Activated CD4-positive, alpha-beta memory T cell treated with anti-CD3 and anti-CD28 coated beads for 36 hours (primary cell): ENCODE results near the gene ALDH3B2. TPM values are rescaled to one million over a fixed set of nuclear protein-coding genes. Genes with fewer than 3 reads are reported as not detected.

Source experiments
- CTCF ChIA-PET: fragments of 350-600 bp; sonication (Branson Sonifier 250); formaldehyde crosslinking; loops from one replicate; lab custom pipeline; 2021; ENCODE audit warnings: antibody characterized with exemption, inconsistent platforms; lab: Charles Lee
- POLR2A ChIA-PET: fragments of 350-600 bp; sonication (Branson Sonifier 250); formaldehyde crosslinking; loops from one replicate; lab custom pipeline; 2021; ENCODE audit warnings: antibody characterized with exemption; lab: Charles Lee
- DNase-seq: peaks from one replicate; pipeline ENCODE4 v3.0.0-alpha.2; 2020
- H3K27ac Mint-ChIP-seq: one replicate; pipeline ENCODE4 v1.8.0; 2021; ENCODE audit warnings: mixed read lengths
- H3K27me3 Mint-ChIP-seq: one replicate; pipeline ENCODE4 v1.8.0; 2021; ENCODE audit warnings: mixed read lengths
- H3K36me3 Mint-ChIP-seq: one replicate; pipeline ENCODE4 v1.8.0; 2021; ENCODE audit warnings: mixed read lengths
- H3K4me1 Mint-ChIP-seq: one replicate; pipeline ENCODE4 v1.8.0; 2021; ENCODE audit warnings: low read depth, mixed read lengths
- H3K4me3 Mint-ChIP-seq: one replicate; pipeline ENCODE4 v1.8.0; 2021; ENCODE audit warnings: mild to moderate bottlenecking, mixed read lengths
- H3K9me3 Mint-ChIP-seq: one replicate; pipeline ENCODE4 v1.8.0; 2021; ENCODE audit warnings: mixed read lengths
- intact Hi-C: fragments of 100-400 bp; cut with micrococcal nuclease; formaldehyde crosslinking; loops from one replicate; pipeline ENCODE4 v1.15.1; 2023
- total RNA-seq, 2 experiments: library from RNA; stranded (reverse); gene quantifications; one replicate each; pipeline ENCODE4 v1.2.3, GENCODE V29; 2021

Gene ALDH3B2
- total RNA-seq, 2 experiments from 2014 or later, result not detected

GRCh38 chr11:67656278-67656922 lies 18.0 kb downstream of the ALDH3B2 start:
- intact Hi-C loops, result loop anchor here (5.0 kb wide), 1 partner anchor 74 kb away; the partner anchor contains the start of gene GSTP1
- POLR2A ChIA-PET, result interaction anchor here (1.5 kb wide), 1 partner anchor 26 kb away, joined by 8 read pairs; the partner anchor contains the start of gene NUDT8
- CTCF ChIA-PET, result interaction anchor here (0.6 to 5.8 kb wide), 3 partner anchors 10 to 833 kb away, joined by 3 to 90 read pairs (median 6); partner anchors contain the start of gene NUDT8

GRCh38 chr11:67654225-67654624 lies 20.2 kb downstream of the ALDH3B2 start:
- ChIA-PET POLR2A (no interaction called here), CTCF (interaction anchor here (1.0 kb wide), 1 partner anchor 302 kb away, joined by 3 read pairs; no protein-coding TSS in a partner anchor)
- no peak overlapping the region for H3K4me3 Mint-ChIP-seq
- peaks cover 27% of the 10 kb centered on the region for H3K4me1 Mint-ChIP-seq
- H3K36me3 Mint-ChIP-seq, result peaks cover 2% of the 10 kb centered on the region
- no peak overlapping the region for H3K27ac Mint-ChIP-seq
- intact Hi-C loops, result no loop called here
- H3K27me3 Mint-ChIP-seq, result no peaks in the 10 kb centered on the region
- H3K9me3 Mint-ChIP-seq, result peaks cover 5% of the 10 kb centered on the region
- no peak for DNase-seq

More at GRCh38 chr11:67656278-67656922, 18.0 kb downstream of the ALDH3B2 start:
- DNase-seq, result no peak
- H3K4me3 Mint-ChIP-seq, result no peak overlapping the region
- no peak overlapping the region for H3K27ac Mint-ChIP-seq
- H3K36me3 Mint-ChIP-seq, result peaks cover 2% of the 10 kb centered on the region
- H3K27me3 Mint-ChIP-seq, result no peaks in the 10 kb centered on the region
- H3K4me1 Mint-ChIP-seq, result peaks cover 14% of the 10 kb centered on the region
- H3K9me3 Mint-ChIP-seq, result peaks cover 5% of the 10 kb centered on the region

DNA sequence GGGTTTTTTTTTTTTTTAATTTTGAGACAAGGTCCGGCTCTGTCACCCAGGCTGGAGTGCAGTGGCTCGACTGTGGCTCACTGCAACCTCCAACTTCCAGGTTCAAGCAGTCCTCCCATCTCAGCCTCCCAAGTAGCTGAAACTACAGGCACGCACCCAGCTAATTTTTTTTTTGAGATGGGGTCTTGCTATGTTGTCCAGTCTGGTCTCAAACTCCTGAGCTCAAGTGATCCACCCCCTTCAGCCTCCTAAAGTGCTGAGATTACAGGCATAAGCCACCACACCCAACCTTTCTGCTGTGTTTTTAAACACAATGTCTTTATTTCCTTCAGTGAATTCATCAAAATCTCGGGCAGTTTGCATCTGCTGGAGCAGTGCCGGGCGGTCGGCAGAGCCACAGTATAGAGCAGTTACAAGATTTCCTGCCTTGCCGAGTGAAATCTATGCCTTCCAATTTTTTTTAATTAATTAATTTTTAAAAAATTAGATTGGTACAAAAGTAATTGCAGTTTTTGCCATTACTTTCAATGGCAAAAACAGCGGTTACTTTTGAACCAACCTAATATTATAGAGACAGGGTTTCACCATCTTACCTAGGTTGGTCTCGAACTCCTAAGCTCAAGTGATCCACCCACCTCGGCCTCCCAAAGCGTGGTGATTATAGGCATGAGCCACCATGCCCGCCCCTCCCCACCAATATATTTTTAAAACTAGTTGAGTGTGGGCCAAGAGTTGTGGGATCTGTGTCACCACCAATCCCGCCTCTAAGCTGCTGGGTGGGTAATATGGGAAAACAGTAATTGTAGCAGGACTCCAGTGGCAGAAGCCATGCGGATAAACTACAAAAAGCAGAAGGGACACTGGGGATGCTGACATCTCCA lies 21.2 kb downstream of the ALDH3B2 start:
- H3K4me3 Mint-ChIP-seq, result no peak overlapping the region
- DNase-seq, result no peak
- ChIA-PET POLR2A (no interaction called here), CTCF (no interaction called here)
- no peak overlapping the region for H3K27ac Mint-ChIP-seq
- intact Hi-C loops, result no loop called here
- H3K9me3 Mint-ChIP-seq, result peaks cover 5% of the 10 kb centered on the region
- H3K4me1 Mint-ChIP-seq, result peaks cover 27% of the 10 kb centered on the region
- H3K27me3 Mint-ChIP-seq, result no peaks in the 10 kb centered on the region
- peaks cover 2% of the 10 kb centered on the region for H3K36me3 Mint-ChIP-seq

DNA sequence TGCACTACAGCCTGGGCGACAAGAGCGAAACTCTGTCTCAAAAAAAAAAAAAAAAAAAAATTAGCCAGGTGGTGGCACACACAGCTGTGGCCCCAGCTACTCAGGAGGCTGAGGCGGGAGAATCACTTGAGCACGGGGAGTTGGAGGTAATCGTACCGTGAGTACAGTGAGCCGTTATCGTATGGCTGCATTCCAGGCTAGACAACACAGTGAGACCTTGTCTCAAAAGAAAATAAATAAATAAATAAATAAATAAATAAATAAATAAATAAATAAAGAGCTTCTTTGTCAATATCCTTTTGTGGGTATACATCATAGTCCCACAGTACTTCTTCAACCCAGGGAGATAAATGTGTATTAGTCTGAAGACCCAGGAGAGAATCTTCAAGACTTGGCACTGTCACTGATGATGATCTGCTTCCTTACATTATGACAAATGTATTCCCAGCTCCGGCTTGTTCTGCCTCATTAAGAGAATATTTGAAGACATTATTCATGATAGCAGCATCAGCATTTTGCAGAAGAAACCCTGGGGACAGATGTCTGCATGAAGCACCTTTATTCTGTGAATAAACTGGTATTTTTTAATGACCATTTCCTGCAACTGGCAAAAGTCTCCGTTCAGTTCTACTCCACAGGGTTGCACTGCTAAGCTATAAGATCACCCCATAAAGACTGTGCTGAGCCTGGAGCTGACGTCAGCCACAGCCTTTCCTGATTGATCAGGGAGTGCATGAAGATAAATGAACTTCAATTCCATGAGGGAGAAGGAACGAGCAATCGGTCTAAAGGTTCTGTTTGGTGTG lies 22.2 kb downstream of the ALDH3B2 start:
- no peaks in the 10 kb centered on the region for H3K27me3 Mint-ChIP-seq
- no peak overlapping the region for H3K4me3 Mint-ChIP-seq
- intact Hi-C loops, result no loop called here
- peaks cover 5% of the 10 kb centered on the region for H3K9me3 Mint-ChIP-seq
- POLR2A ChIA-PET, result no interaction called here
- DNase-seq, result no peak
- CTCF ChIA-PET, result interaction anchor here (0.8 to 6.3 kb wide), 3 partner anchors 23 to 140 kb away, joined by 3 to 56 read pairs (median 4); partner anchors contain the start of gene NUDT8
- peaks cover 20% of the 10 kb centered on the region for H3K4me1 Mint-ChIP-seq
- H3K36me3 Mint-ChIP-seq, result peaks cover 2% of the 10 kb centered on the region
- H3K27ac Mint-ChIP-seq, result no peak overlapping the region

- DNase-seq, result no peak
- Mint-ChIP-seq H3K27me3 (peaks cover 4% of the 10 kb centered on the region), H3K9me3 (no peaks in the 10 kb centered on the region), H3K4me3 (peak overlapping the region; percentile 87), H3K36me3 (no peaks in the 10 kb centered on the region), H3K4me1 (peaks cover 27% of the 10 kb centered on the region), H3K27ac (peak overlapping the region; percentile 85)
- ChIA-PET CTCF (interaction anchor here (0.8 to 7.7 kb wide), 4 partner anchors 9 to 20 kb away, joined by 3 to 56 read pairs (median 18); partner anchors contain the start of gene NUDT8), POLR2A (interaction anchor here (1.3 kb wide), 1 partner anchor 20 kb away, joined by 3 read pairs; the partner anchor contains the start of gene NUDT8)
- intact Hi-C loops, result no loop called here
Measured at GRCh38 chr11:67649634-67650510, 24.6 kb downstream of the ALDH3B2 start.

- Mint-ChIP-seq H3K4me1 (peaks cover 27% of the 10 kb centered on the region), H3K9me3 (peaks cover 1% of the 10 kb centered on the region), H3K27me3 (peaks cover 4% of the 10 kb centered on the region), H3K27ac (no peak overlapping the region), H3K36me3 (no peaks in the 10 kb centered on the region), H3K4me3 (no peak overlapping the region)
- ChIA-PET CTCF (interaction anchor here (1.1 to 7.7 kb wide), 4 partner anchors 10 to 19 kb away, joined by 3 to 56 read pairs (median 20); partner anchors contain the start of gene NUDT8), POLR2A (interaction anchor here (0.9 kb wide), 1 partner anchor 19 kb away, joined by 4 read pairs; the partner anchor contains the start of gene NUDT8)
- intact Hi-C loops, result no loop called here
- DNase-seq, result no peak
Measured at GRCh38 chr11:67648796-67649613, 25.4 kb downstream of the ALDH3B2 start.

DNA sequence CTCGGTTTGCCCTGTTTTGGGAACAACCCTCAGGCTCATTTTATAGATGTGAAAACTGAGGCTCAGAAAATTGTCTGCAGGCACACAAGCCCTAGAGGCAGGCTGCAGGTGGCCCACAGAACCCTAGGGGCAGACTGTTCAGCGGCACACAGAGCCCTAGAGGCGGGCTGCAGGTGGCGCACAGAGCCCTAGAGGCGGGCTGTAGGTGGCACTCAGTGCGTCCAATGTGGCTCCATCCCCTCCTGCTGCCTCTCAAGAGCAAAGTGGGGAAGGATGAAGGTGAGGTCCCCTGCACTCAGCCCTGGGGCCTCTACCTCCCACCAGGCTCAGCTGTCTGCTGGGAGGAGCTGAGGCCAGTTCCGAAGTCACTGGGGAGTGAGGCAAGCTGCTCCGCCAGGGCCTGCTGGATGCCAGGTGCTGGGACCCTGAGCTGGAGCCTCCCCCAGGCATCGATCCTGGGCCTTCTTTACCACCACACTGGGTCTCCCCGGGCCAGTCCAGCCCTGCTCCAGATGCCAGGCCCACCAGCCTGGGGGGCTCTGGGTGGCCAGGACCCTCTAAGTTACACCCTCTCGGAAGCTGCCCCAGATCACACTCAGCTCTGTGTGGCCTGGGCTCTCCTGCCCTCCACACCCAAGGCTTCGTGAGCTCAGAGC lies 26.2 kb downstream of the ALDH3B2 start:
- intact Hi-C loops, result no loop called here

DNA sequence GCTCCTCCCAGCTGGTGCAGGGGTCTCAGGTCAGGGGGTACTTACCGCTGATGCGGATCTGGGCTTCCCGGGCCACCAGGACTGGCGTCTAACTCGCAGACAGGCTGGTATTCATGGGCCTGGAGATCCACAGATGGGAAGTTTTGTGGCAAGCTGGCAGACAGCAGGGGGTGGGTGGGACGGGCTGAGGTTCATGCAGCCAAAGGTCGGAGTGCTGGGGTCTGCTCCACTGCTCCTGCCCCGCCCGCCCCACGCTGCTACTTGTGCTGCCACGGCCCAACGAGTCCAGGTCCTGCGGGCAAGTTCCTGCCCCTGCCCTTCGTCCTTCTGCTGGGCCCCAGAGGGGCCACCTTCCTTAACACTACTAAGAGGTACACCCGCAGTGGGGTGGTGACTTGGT lies 27.0 kb downstream of the ALDH3B2 start:
- CTCF ChIA-PET, result interaction anchor here (2.1 to 7.7 kb wide), 3 partner anchors 10 to 18 kb away, joined by 6 to 56 read pairs (median 34); partner anchors contain the start of gene NUDT8
- no peak overlapping the region for H3K27ac Mint-ChIP-seq
- peaks cover 4% of the 10 kb centered on the region for H3K27me3 Mint-ChIP-seq
- POLR2A ChIA-PET, result no interaction called here
- H3K4me3 Mint-ChIP-seq, result no peak overlapping the region
- DNase-seq, result no peak
- peaks cover 27% of the 10 kb centered on the region for H3K4me1 Mint-ChIP-seq
- H3K9me3 Mint-ChIP-seq, result peaks cover 2% of the 10 kb centered on the region
- intact Hi-C loops, result no loop called here
- H3K36me3 Mint-ChIP-seq, result no peaks in the 10 kb centered on the region

More for the DNA sequence above, 26.2 kb downstream of the ALDH3B2 start:
- Mint-ChIP-seq H3K4me3 (no peak overlapping the region), H3K27me3 (peaks cover 4% of the 10 kb centered on the region), H3K36me3 (no peaks in the 10 kb centered on the region), H3K9me3 (peaks cover 2% of the 10 kb centered on the region), H3K4me1 (peaks cover 27% of the 10 kb centered on the region), H3K27ac (no peak overlapping the region)
- POLR2A ChIA-PET, result interaction anchor here (0.9 kb wide), 1 partner anchor 18 kb away, joined by 4 read pairs; the partner anchor contains the start of gene NUDT8
- CTCF ChIA-PET, result interaction anchor here (1.1 to 7.7 kb wide), 4 partner anchors 9 to 19 kb away, joined by 3 to 56 read pairs (median 20); partner anchors contain the start of gene NUDT8
- peak; percentile 68 for DNase-seq

DNA sequence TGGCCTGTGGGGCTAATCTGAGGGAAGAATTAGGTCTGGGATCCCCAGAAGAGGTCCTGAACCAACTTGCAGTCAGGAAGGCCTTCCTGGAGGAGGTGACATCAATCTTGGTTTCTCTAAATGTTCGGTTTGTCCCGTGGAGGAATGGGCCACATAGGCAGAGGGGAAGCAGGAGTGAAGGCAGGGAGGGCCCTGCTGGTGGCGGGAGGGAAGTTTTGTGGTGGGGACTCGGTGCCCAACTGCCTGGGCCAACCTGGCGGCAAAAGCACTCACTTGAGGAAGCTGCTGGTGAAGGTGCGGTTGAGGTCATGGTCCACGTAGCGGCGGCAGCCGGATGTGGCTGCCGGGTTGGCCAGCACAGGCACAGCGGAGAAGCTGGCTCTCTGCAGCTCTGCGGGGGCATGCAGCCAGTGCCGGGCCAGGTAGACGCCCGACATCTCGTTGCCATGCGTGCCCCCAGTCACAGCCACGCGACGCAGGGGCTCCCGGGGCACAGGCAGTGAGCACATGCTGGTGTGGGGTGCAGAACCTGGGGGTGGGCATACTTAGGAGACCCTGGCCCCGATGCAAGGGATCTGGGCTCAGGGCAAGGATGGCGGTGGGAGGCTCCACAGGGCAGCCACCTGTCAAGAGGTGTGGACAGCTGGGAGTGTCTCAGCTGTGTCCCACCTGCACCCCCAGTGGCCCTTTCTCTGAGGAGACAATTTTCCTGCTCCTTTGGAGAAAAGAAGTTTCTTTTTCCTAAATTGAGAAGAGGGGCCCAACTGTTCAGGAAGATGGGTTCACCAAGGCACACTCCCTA lies 27.7 kb downstream of the ALDH3B2 start:
- peak; percentile 77 for DNase-seq
- POLR2A ChIA-PET, result interaction anchor here (1.6 kb wide), 1 partner anchor 17 kb away, joined by 5 read pairs; the partner anchor contains the start of gene NUDT8
- peaks cover 27% of the 10 kb centered on the region for H3K4me1 Mint-ChIP-seq
- H3K9me3 Mint-ChIP-seq, result peaks cover 2% of the 10 kb centered on the region
- CTCF ChIA-PET, result interaction anchor here (1.4 to 7.7 kb wide), 4 partner anchors 10 to 17 kb away, joined by 4 to 56 read pairs (median 20); partner anchors contain the start of gene NUDT8
- intact Hi-C loops, result no loop called here
- peak overlapping the region; percentile 16 for H3K27ac Mint-ChIP-seq
- H3K4me3 Mint-ChIP-seq, result peak overlapping the region; percentile 39
- H3K27me3 Mint-ChIP-seq, result peaks cover 4% of the 10 kb centered on the region
- no peaks in the 10 kb centered on the region for H3K36me3 Mint-ChIP-seq
